Measurements from ENCODE around the gene NEMP1.
A peak's percentile ranks its signal among the peaks of the same experiment; 100 is the strongest.

The NEMP1 gene

GRCh38 chr12:57098546-57098945 lies 20.0 kb upstream of the NEMP1 start:
- Mint-ChIP-seq H3K4me1 (ENCODE audit: low read depth) (peaks cover 17% of the 10 kb centered on the region), H3K27me3 (ENCODE audit: low read depth) (no peaks in the 10 kb centered on the region), H3K36me3 (ENCODE audit: low read depth) (peaks cover 38% of the 10 kb centered on the region), H3K9me3 (no peaks in the 10 kb centered on the region), H3K4me3 (no peak overlapping the region), H3K27ac (no peak overlapping the region)

- Mint-ChIP-seq H3K36me3 (ENCODE audit: low read depth) (peaks cover 44% of the 10 kb centered on the region), H3K9me3 (no peaks in the 10 kb centered on the region), H3K4me1 (ENCODE audit: low read depth) (peaks cover 25% of the 10 kb centered on the region), H3K4me3 (no peak overlapping the region), H3K27me3 (ENCODE audit: low read depth) (no peaks in the 10 kb centered on the region), H3K27ac (no peak overlapping the region)
Measured at GRCh38 chr12:57097554-57097835, 18.9 kb upstream of the NEMP1 start.

- Mint-ChIP-seq H3K27ac (peak overlapping the region; percentile 8), H3K4me3 (no peak overlapping the region), H3K4me1 (ENCODE audit: low read depth) (peaks cover 26% of the 10 kb centered on the region), H3K9me3 (no peaks in the 10 kb centered on the region), H3K36me3 (ENCODE audit: low read depth) (peaks cover 42% of the 10 kb centered on the region), H3K27me3 (ENCODE audit: low read depth) (no peaks in the 10 kb centered on the region)
Measured at GRCh38 chr12:57096748-57097553, 18.4 kb upstream of the NEMP1 start.

GRCh38 chr12:57096099-57096572 lies 17.5 kb upstream of the NEMP1 start:
- H3K36me3 Mint-ChIP-seq (ENCODE audit: low read depth), result peaks cover 45% of the 10 kb centered on the region

GRCh38 chr12:57095440-57095839 lies 16.8 kb upstream of the NEMP1 start:
- no peak overlapping the region for H3K4me3 Mint-ChIP-seq
- no peak overlapping the region for H3K27ac Mint-ChIP-seq
- H3K4me1 Mint-ChIP-seq (ENCODE audit: low read depth), result peaks cover 31% of the 10 kb centered on the region
- H3K27me3 Mint-ChIP-seq (ENCODE audit: low read depth), result no peaks in the 10 kb centered on the region
- peaks cover 45% of the 10 kb centered on the region for H3K36me3 Mint-ChIP-seq (ENCODE audit: low read depth)
- H3K9me3 Mint-ChIP-seq, result no peaks in the 10 kb centered on the region

More at GRCh38 chr12:57096099-57096572, 17.5 kb upstream of the NEMP1 start:
- H3K9me3 Mint-ChIP-seq, result no peaks in the 10 kb centered on the region
- H3K27me3 Mint-ChIP-seq (ENCODE audit: low read depth), result no peaks in the 10 kb centered on the region
- H3K4me1 Mint-ChIP-seq (ENCODE audit: low read depth), result peaks cover 28% of the 10 kb centered on the region
- H3K4me3 Mint-ChIP-seq, result no peak overlapping the region
- peak overlapping the region; percentile 52 for H3K27ac Mint-ChIP-seq

- Mint-ChIP-seq H3K27me3 (ENCODE audit: low read depth) (no peaks in the 10 kb centered on the region), H3K4me1 (ENCODE audit: low read depth) (peaks cover 35% of the 10 kb centered on the region), H3K27ac (peak overlapping the region; percentile 41), H3K36me3 (ENCODE audit: low read depth) (peaks cover 43% of the 10 kb centered on the region), H3K4me3 (no peak overlapping the region), H3K9me3 (no peaks in the 10 kb centered on the region)
Measured at GRCh38 chr12:57094208-57095160, 15.9 kb upstream of the NEMP1 start.

- peaks cover 36% of the 10 kb centered on the region for H3K36me3 Mint-ChIP-seq (ENCODE audit: low read depth)
- H3K4me1 Mint-ChIP-seq (ENCODE audit: low read depth), result peaks cover 31% of the 10 kb centered on the region
- no peaks in the 10 kb centered on the region for H3K27me3 Mint-ChIP-seq (ENCODE audit: low read depth)
Measured at GRCh38 chr12:57093415-57094207, 15.0 kb upstream of the NEMP1 start.

GRCh38 chr12:57092876-57093414 lies 14.4 kb upstream of the NEMP1 start:
- Mint-ChIP-seq H3K27me3 (ENCODE audit: low read depth) (no peaks in the 10 kb centered on the region), H3K4me1 (ENCODE audit: low read depth) (peaks cover 36% of the 10 kb centered on the region), H3K4me3 (no peak overlapping the region), H3K27ac (peak overlapping the region; percentile 43), H3K36me3 (ENCODE audit: low read depth) (peaks cover 33% of the 10 kb centered on the region), H3K9me3 (no peaks in the 10 kb centered on the region)

More at GRCh38 chr12:57093415-57094207, 15.0 kb upstream of the NEMP1 start:
- Mint-ChIP-seq H3K27ac (peak overlapping the region; percentile 81), H3K4me3 (peak overlapping the region; percentile 54), H3K9me3 (no peaks in the 10 kb centered on the region)

- H3K27ac Mint-ChIP-seq, result peak overlapping the region; percentile 43
- H3K36me3 Mint-ChIP-seq (ENCODE audit: low read depth), result peaks cover 32% of the 10 kb centered on the region
- H3K4me1 Mint-ChIP-seq (ENCODE audit: low read depth), result peaks cover 39% of the 10 kb centered on the region
- no peak overlapping the region for H3K4me3 Mint-ChIP-seq
- no peaks in the 10 kb centered on the region for H3K27me3 Mint-ChIP-seq (ENCODE audit: low read depth)
- H3K9me3 Mint-ChIP-seq, result no peaks in the 10 kb centered on the region
Measured at GRCh38 chr12:57092529-57092862, 13.9 kb upstream of the NEMP1 start.

GRCh38 chr12:57091638-57092528 lies 13.3 kb upstream of the NEMP1 start:
- Mint-ChIP-seq H3K27ac (no peak overlapping the region), H3K4me1 (ENCODE audit: low read depth) (peaks cover 39% of the 10 kb centered on the region), H3K36me3 (ENCODE audit: low read depth) (peaks cover 28% of the 10 kb centered on the region), H3K9me3 (no peaks in the 10 kb centered on the region), H3K4me3 (no peak overlapping the region), H3K27me3 (ENCODE audit: low read depth) (no peaks in the 10 kb centered on the region)

- peaks cover 20% of the 10 kb centered on the region for H3K36me3 Mint-ChIP-seq (ENCODE audit: low read depth)
- peak overlapping the region; percentile 47 for H3K4me3 Mint-ChIP-seq
- peak overlapping the region; percentile 52 for H3K27ac Mint-ChIP-seq
- no peaks in the 10 kb centered on the region for H3K27me3 Mint-ChIP-seq (ENCODE audit: low read depth)
- H3K9me3 Mint-ChIP-seq, result no peaks in the 10 kb centered on the region
- peaks cover 43% of the 10 kb centered on the region for H3K4me1 Mint-ChIP-seq (ENCODE audit: low read depth)
Measured at GRCh38 chr12:57090924-57091637, 12.5 kb upstream of the NEMP1 start.

- H3K4me3 Mint-ChIP-seq, result peak overlapping the region; percentile 47
- peak overlapping the region; percentile 52 for H3K27ac Mint-ChIP-seq
- no peaks in the 10 kb centered on the region for H3K27me3 Mint-ChIP-seq (ENCODE audit: low read depth)
- H3K36me3 Mint-ChIP-seq (ENCODE audit: low read depth), result peaks cover 20% of the 10 kb centered on the region
- no peaks in the 10 kb centered on the region for H3K9me3 Mint-ChIP-seq
- H3K4me1 Mint-ChIP-seq (ENCODE audit: low read depth), result peaks cover 48% of the 10 kb centered on the region
Measured at GRCh38 chr12:57090490-57090889, 11.9 kb upstream of the NEMP1 start.
